ENCODE results near the gene CDH4. TPM values are rescaled to one million over a fixed set of nuclear protein-coding genes. Genes with fewer than 3 reads are reported as not detected.

Gene CDH4
- total RNA-seq, 1 donor from 2014 or later, result 39.7 TPM

- Histone ChIP-seq H3K27me3 (ENCODE audit: control insufficient read depth, insufficient read depth, low read length) (peaks cover 2% of the 10 kb centered on the region), H3K4me3 (ENCODE audit: low read depth, low read length) (no peak overlapping the region), H3K36me3 (ENCODE audit: control insufficient read depth, insufficient read depth, low read length) (no peaks in the 10 kb centered on the region)
- TF ChIP-seq, protein P1, sequence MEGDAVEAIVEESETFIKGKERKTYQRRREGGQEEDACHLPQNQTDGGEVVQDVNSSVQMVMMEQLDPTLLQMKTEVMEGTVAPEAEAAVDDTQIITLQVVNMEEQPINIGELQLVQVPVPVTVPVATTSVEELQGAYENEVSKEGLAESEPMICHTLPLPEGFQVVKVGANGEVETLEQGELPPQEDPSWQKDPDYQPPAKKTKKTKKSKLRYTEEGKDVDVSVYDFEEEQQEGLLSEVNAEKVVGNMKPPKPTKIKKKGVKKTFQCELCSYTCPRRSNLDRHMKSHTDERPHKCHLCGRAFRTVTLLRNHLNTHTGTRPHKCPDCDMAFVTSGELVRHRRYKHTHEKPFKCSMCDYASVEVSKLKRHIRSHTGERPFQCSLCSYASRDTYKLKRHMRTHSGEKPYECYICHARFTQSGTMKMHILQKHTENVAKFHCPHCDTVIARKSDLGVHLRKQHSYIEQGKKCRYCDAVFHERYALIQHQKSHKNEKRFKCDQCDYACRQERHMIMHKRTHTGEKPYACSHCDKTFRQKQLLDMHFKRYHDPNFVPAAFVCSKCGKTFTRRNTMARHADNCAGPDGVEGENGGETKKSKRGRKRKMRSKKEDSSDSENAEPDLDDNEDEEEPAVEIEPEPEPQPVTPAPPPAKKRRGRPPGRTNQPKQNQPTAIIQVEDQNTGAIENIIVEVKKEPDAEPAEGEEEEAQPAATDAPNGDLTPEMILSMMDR (IDR thresholded peaks at IDR 0.05; ENCODE audit: insufficient read depth, low read length, poor library complexity, severe bottlenecking), result no peak
- no peak for DNase-seq (ENCODE audit: low read depth)
Observed at GRCh38 chr20:61772828-61773631, 521.0 kb downstream of the CDH4 start.

GRCh38 chr20:61773926-61774587, 522.0 kb downstream of the CDH4 start:
- no peaks in the 10 kb centered on the region for H3K36me3 ChIP-seq (ENCODE audit: control insufficient read depth, insufficient read depth, low read length)
- H3K4me3 ChIP-seq (ENCODE audit: low read depth, low read length), result no peak overlapping the region
- no peak for DNase-seq (ENCODE audit: low read depth)
- peaks cover 2% of the 10 kb centered on the region for H3K27me3 ChIP-seq (ENCODE audit: control insufficient read depth, insufficient read depth, low read length)
- TF ChIP-seq, protein P1 (IDR thresholded peaks at IDR 0.05; ENCODE audit: insufficient read depth, low read length, poor library complexity, severe bottlenecking), result no peak

DNA sequence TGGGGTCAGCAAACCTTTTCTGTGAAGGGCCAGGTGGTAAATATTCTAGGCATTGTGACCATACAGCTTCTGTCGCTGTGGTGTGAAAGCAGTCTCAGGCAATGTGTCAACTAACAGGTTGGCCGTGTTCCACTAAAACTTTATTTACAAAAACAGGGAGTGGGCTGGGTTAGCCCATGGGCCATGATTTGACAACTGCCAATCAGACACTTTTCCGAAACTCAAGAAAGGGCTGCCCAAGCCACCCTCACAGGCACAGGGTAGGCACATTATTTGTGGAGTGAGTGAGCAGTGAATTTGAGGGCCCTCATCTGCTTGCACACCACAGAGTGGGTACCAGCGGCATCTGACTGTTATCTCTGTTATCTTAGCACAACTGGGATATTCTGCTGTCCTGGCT, 523.4 kb downstream of the CDH4 start:
- no peaks in the 10 kb centered on the region for H3K36me3 ChIP-seq (ENCODE audit: control insufficient read depth, insufficient read depth, low read length)
- H3K27me3 ChIP-seq (ENCODE audit: control insufficient read depth, insufficient read depth, low read length), result peaks cover 2% of the 10 kb centered on the region

GRCh38 chr20:61776491-61777075, 524.5 kb downstream of the CDH4 start:
- H3K4me3 ChIP-seq (ENCODE audit: low read depth, low read length), result no peak overlapping the region
- H3K36me3 ChIP-seq (ENCODE audit: control insufficient read depth, insufficient read depth, low read length), result no peaks in the 10 kb centered on the region
- peaks cover 2% of the 10 kb centered on the region for H3K27me3 ChIP-seq (ENCODE audit: control insufficient read depth, insufficient read depth, low read length)
- TF ChIP-seq, protein P1 (IDR thresholded peaks at IDR 0.05; ENCODE audit: insufficient read depth, low read length, poor library complexity, severe bottlenecking), result no peak
- DNase-seq (ENCODE audit: low read depth), result no peak

More for the DNA sequence above, 523.4 kb downstream of the CDH4 start:
- no peak for DNase-seq (ENCODE audit: low read depth)
- TF ChIP-seq, protein P1 (IDR thresholded peaks at IDR 0.05; ENCODE audit: insufficient read depth, low read length, poor library complexity, severe bottlenecking), result no peak
- H3K4me3 ChIP-seq (ENCODE audit: low read depth, low read length), result no peak overlapping the region

GRCh38 chr20:61777773-61778494, 525.9 kb downstream of the CDH4 start:
- no peak overlapping the region for H3K4me3 ChIP-seq (ENCODE audit: low read depth, low read length)
- peaks cover 2% of the 10 kb centered on the region for H3K27me3 ChIP-seq (ENCODE audit: control insufficient read depth, insufficient read depth, low read length)
- TF ChIP-seq, protein P1 (IDR thresholded peaks at IDR 0.05; ENCODE audit: insufficient read depth, low read length, poor library complexity, severe bottlenecking), result no peak

More at GRCh38 chr20:61777773-61778494, 525.9 kb downstream of the CDH4 start:
- no peak for DNase-seq (ENCODE audit: low read depth)
- no peaks in the 10 kb centered on the region for H3K36me3 ChIP-seq (ENCODE audit: control insufficient read depth, insufficient read depth, low read length)
